ENCODE data around the gene ULBP1.
A peak's percentile ranks its signal among the peaks of the same experiment; 100 is the strongest.
"Not testable (repeated sequence)": the region's sequence is repeated elsewhere in the genome, so short reads cannot be mapped to it uniquely, and the experiment has no call there.

The ULBP1 gene

DNA sequence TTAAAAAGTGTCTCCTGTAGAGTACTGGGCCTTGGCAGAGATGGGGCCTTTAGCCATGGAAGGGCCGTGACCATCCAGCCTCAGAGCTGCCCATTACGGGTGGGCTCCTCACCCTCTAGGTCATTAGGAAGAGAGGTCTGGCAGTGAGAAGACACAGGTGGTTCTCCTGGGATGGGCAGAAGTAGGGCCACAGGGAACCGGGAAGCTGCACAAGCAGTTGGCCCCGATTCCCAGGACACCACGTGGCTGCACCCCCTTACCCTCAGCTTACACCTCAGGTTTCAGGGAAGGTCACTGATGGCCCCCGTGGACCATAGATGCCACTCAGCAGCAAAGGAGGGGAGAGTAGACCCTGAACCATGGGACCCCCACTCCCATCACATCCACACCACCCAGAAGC lies 42.4 kb upstream of the ULBP1 start:
- TF ChIP-seq, protein P1, sequence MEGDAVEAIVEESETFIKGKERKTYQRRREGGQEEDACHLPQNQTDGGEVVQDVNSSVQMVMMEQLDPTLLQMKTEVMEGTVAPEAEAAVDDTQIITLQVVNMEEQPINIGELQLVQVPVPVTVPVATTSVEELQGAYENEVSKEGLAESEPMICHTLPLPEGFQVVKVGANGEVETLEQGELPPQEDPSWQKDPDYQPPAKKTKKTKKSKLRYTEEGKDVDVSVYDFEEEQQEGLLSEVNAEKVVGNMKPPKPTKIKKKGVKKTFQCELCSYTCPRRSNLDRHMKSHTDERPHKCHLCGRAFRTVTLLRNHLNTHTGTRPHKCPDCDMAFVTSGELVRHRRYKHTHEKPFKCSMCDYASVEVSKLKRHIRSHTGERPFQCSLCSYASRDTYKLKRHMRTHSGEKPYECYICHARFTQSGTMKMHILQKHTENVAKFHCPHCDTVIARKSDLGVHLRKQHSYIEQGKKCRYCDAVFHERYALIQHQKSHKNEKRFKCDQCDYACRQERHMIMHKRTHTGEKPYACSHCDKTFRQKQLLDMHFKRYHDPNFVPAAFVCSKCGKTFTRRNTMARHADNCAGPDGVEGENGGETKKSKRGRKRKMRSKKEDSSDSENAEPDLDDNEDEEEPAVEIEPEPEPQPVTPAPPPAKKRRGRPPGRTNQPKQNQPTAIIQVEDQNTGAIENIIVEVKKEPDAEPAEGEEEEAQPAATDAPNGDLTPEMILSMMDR (IDR thresholded peaks at IDR 0.05; ENCODE audit: extremely low read depth, insufficient read depth, missing control alignments): no peak
- DNase-seq (ENCODE audit: low spot score): no peak
- in situ Hi-C loops (cut with MboI; ENCODE audit: low pct_unique_long_range_greater_than_20kb, low sequenced_read_pairs, unreplicated experiment): loop anchor here (5.0 kb wide), 1 partner anchor 101 kb away; no protein-coding TSS in a partner anchor

DNA sequence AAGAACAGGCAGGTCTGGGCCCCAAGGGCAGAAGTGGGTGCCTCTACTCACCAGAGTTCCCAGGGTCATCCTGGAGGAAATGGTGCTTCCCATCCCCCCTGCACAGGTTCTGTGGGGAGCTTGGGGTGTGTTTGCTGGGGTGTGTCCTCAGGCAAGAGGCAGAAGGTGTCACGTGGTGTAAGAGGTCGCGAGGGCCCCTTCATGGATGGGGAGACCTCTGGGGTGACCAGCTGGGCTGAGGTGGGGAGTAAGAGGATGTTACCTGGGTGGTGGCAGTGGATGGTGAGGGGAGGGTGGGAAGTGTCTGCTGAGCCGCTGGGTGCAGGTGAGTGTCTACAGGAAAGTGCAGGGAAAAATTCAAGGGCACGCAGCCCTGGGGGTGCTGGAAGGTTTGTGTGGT lies 41.7 kb upstream of the ULBP1 start:
- in situ Hi-C loops (cut with MboI; ENCODE audit: low pct_unique_long_range_greater_than_20kb, low sequenced_read_pairs, unreplicated experiment): loop anchor here (5.0 kb wide), 1 partner anchor 100 kb away; no protein-coding TSS in a partner anchor
- not testable (repeated sequence) for DNase-seq (ENCODE audit: low spot score)

DNA sequence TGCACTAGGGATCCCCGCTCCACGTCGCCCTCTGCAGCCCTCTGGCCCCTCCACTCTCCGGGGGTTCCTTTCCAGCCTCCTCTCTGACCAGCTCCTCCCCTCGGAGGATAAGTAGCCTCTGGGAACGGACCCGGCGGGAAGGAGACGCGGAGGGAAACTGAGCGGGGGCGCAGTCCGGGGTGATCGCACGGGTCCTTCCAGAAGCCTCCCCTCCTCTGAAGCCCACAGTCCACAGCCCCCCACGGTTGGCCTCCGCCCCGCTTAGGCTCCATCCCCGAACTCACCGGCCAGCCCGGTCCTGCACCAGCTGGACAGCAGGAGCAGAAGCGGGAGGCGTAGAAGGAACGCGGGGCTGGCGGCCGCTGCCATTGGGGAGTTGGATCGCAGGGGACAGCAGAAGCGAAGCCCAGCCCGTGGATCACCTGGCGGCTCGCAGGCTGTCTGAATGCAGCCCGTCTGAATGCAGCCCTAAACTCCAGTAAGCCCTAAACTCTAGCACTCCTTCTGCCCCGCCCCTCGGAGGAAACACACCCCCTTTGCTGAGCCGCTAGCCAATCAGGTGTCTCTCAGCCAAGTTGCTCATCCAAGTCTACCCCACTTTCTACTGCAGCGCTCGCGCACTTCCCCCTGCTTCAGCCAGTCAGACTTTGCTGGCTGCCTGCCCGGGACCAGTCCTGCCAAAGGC lies 41.0 kb upstream of the ULBP1 start, which contains the start of gene RAET1G:
RAET1G (minus strand) TSS at position 480 of the 685 bp plus-strand sequence; CDS start at position 369, 111 bp downstream.
- in situ Hi-C loops (cut with MboI; ENCODE audit: low pct_unique_long_range_greater_than_20kb, low sequenced_read_pairs, unreplicated experiment): loop anchor here (5.0 kb wide), 1 partner anchor 100 kb away; no protein-coding TSS in a partner anchor
- TF ChIP-seq, protein P1 (IDR thresholded peaks at IDR 0.05; ENCODE audit: extremely low read depth, insufficient read depth, missing control alignments): no peak
- peak; percentile 75 for DNase-seq (ENCODE audit: low spot score)

DNA sequence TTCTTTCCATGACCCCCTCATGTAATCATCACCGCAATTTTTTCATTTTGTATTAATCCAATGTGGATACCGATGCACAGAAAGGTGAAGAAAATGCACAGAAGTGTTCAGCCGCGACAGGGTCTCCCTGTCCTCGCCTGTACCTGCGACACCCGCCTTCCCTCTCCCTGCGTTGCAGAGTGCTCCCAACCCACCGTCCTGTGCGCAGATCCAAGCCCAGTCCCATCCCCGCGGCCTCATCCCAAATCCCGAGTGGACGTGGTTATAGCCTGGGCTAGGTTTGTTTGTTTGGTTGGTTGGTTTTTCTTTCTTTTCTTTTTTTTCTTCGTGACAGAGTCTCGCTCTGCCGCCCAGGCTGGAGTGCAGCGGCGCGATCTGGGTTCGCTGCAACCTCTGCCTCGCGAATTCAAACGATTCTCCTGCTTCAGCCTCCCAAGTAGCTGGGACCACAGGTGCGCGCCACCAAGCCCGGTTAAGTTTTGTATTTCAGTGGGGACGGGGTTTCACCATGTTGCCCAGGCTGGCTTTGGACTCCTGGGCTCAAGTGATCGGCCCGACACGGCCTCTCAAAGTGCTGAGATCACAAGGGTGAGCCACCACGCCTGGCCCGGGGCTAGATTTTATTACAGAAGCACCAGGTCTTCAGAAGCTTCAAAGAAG lies 40.3 kb upstream of the ULBP1 start:
- in situ Hi-C loops (cut with MboI; ENCODE audit: low pct_unique_long_range_greater_than_20kb, low sequenced_read_pairs, unreplicated experiment): loop anchor here (5.0 kb wide), 1 partner anchor 99 kb away; no protein-coding TSS in a partner anchor
- no peak for DNase-seq (ENCODE audit: low spot score)
- TF ChIP-seq, protein P1 (IDR thresholded peaks at IDR 0.05; ENCODE audit: extremely low read depth, insufficient read depth, missing control alignments): no peak

DNA sequence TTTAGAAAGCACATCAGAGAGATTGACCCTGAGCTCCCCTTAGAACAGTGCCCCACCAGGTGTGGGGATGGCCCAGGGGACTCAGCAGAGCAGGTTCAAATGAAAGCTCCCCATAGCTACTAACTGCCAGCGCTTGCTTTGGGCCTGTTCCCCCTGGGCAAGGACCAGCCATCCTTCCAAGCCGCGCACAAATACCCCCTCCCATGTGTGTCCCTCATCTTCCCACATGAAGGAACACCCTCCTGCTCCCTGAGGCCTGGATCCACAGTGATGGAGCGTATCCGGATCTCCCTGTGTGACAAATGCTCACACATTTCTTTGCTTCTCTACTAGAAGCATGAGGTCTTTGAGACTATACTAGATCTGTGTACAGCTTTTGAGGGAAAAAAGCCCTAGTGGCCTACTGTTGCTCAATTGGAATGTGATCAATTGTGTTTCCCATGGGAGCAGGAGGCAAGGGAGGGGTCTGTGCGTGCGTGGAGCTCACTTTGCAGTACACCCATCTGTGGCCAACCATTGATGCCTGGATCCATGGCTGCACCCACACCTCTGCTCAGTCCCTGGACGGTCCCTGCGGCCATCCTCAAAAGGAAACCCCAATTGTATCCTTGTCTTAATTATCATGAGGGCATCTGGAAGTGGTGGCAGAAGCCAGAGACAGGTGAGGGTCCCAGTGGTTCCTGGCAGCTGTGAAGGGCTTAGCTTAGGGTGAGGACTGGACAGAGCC lies 39.4 kb upstream of the ULBP1 start:
- no peak for DNase-seq (ENCODE audit: low spot score)
- in situ Hi-C loops (cut with MboI; ENCODE audit: low pct_unique_long_range_greater_than_20kb, low sequenced_read_pairs, unreplicated experiment): loop anchor here (5.0 kb wide), 1 partner anchor 98 kb away; no protein-coding TSS in a partner anchor
- TF ChIP-seq, protein P1 (IDR thresholded peaks at IDR 0.05; ENCODE audit: extremely low read depth, insufficient read depth, missing control alignments): no peak

DNA sequence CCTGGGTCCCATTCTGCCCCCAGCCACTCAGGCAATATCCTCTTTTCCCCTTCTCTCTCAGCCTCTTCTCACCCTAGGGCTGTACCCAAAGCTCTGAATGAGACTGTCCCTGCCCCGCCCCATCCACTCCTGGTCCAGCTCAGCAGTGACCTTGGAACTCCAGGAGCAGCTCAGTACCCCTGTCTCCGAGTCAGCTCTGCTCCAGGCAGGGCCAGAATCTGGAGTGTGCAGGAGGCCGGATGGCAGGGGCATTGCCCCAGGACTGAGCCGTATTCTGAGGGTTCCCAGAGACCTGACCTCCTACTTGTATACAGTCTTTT lies 38.9 kb upstream of the ULBP1 start:
- TF ChIP-seq, protein P1 (IDR thresholded peaks at IDR 0.05; ENCODE audit: extremely low read depth, insufficient read depth, missing control alignments): no peak
- in situ Hi-C loops (cut with MboI; ENCODE audit: low pct_unique_long_range_greater_than_20kb, low sequenced_read_pairs, unreplicated experiment): loop anchor here (5.0 kb wide), 1 partner anchor 97 kb away; no protein-coding TSS in a partner anchor
- DNase-seq (ENCODE audit: low spot score): no peak
